SK-N-SH treated with all-trans-retinoic acid at 6 μM for 48 hours (cell line): ENCODE results near the gene HPSE.

Experiments used
- ATAC-seq: fragments of 200-7000 bp; cut with Tn5 transposase; 3 replicates; pipeline ENCODE4 v1.9.1; 2020; ENCODE audit warnings: mild to moderate bottlenecking, moderate library complexity
- ARNTL ChIP-seq: fragments of 450-650 bp; formaldehyde crosslinking; IDR thresholded peaks from 2 replicates; pipeline ENCODE4 v1.5.0; 2020; ENCODE audit warnings: low read depth, mild to moderate bottlenecking, moderate library complexity, borderline replicate concordance
- BACH2 ChIP-seq: fragments of 250-450 bp; sonication (Bioruptor Pico); IDR thresholded peaks from 2 replicates; pipeline ENCODE4 v1.9.0; 2021; ENCODE audit warnings: mild to moderate bottlenecking, borderline replicate concordance
- CREB5 ChIP-seq: fragments of 250-450 bp; sonication (Bioruptor Pico); IDR thresholded peaks from 2 replicates; pipeline ENCODE4 v1.5.1; 2020; ENCODE audit warnings: low read depth, mild to moderate bottlenecking, moderate library complexity
- CSDC2 ChIP-seq: fragments of 250-450 bp; sonication (Bioruptor Pico); IDR thresholded peaks from 2 replicates; pipeline ENCODE4 v1.5.0; 2020; ENCODE audit warnings: mild to moderate bottlenecking, moderate library complexity
- CSRNP3 ChIP-seq: fragments of 250-450 bp; sonication (Bioruptor Pico); IDR thresholded peaks from 2 replicates; pipeline ENCODE4 v1.5.1; 2021; ENCODE audit warnings: mild to moderate bottlenecking, moderate library complexity
- ESRRG ChIP-seq: fragments of 250-450 bp; sonication (Bioruptor Pico); IDR thresholded peaks from 2 replicates; pipeline ENCODE4 v1.6.1; 2021; ENCODE audit warnings: mild to moderate bottlenecking
- GLIS3 ChIP-seq: fragments of 250-450 bp; sonication (Bioruptor Pico); IDR thresholded peaks from 2 replicates; pipeline ENCODE4 v1.5.0; 2020; ENCODE audit warnings: mild to moderate bottlenecking, moderate library complexity
- ISL1 ChIP-seq: fragments of 250-450 bp; sonication (Bioruptor Pico); IDR thresholded peaks from 2 replicates; pipeline ENCODE4 v2.1.2; 2022; ENCODE audit warnings: mild to moderate bottlenecking, moderate library complexity
- OSR1 ChIP-seq: fragments of 250-450 bp; sonication (Bioruptor Pico); IDR thresholded peaks from 2 replicates; pipeline ENCODE4 v1.8.0; 2022; ENCODE audit warnings: moderate library complexity, mild to moderate bottlenecking, inconsistent platforms
- PPARA ChIP-seq: fragments of 250-450 bp; sonication (Bioruptor Pico); IDR thresholded peaks from 2 replicates; pipeline ENCODE4 v1.5.0; 2020; ENCODE audit warnings: mild to moderate bottlenecking, borderline replicate concordance
- RARB ChIP-seq: fragments of 250-450 bp; sonication (Bioruptor Pico); IDR thresholded peaks from 2 replicates; pipeline ENCODE4 v1.8.0; 2021; ENCODE audit warnings: mild to moderate bottlenecking, moderate library complexity
- TCF4 ChIP-seq: fragments of 250-450 bp; sonication (Bioruptor Pico); IDR thresholded peaks from 2 replicates; pipeline ENCODE4 v1.8.0; 2021; ENCODE audit warnings: mild to moderate bottlenecking, moderate library complexity, borderline replicate concordance
- TOX ChIP-seq: fragments of 250-450 bp; sonication (Bioruptor Pico); IDR thresholded peaks from 2 replicates; pipeline ENCODE4 v1.8.0; 2021; ENCODE audit warnings: mild to moderate bottlenecking, moderate library complexity, borderline replicate concordance
- TSHZ2 ChIP-seq: fragments of 250-450 bp; sonication (Bioruptor Pico); IDR thresholded peaks from 2 replicates; pipeline ENCODE4 v1.5.0; 2020; ENCODE audit warnings: mild to moderate bottlenecking, moderate library complexity
- ZFP3 ChIP-seq: fragments of 250-450 bp; sonication (Bioruptor Pico); IDR thresholded peaks from 2 replicates; pipeline ENCODE4 v1.5.0; 2020; ENCODE audit warnings: mild to moderate bottlenecking, moderate library complexity

Gene HPSE

GRCh38 chr4:83250687-83251446 is 83.8 kb downstream of the HPSE start:
- TF ChIP-seq OSR1 (no peak), ESRRG (no peak), TCF4 (CRISPR knock-in tag) (no peak), PPARA (CRISPR knock-in tag) (no peak)
- ATAC-seq: no peak

- TF ChIP-seq GLIS3: no peak
- no peak for TF ChIP-seq CSDC2 (CRISPR knock-in tag)
- TF ChIP-seq PPARA (CRISPR knock-in tag): no peak
- TF ChIP-seq CREB5 (CRISPR knock-in tag): no peak
- TF ChIP-seq ARNTL: no peak
- TF ChIP-seq TSHZ2: no peak
- TF ChIP-seq ZFP3: no peak
- TF ChIP-seq ISL1 (CRISPR knock-in tag): no peak
- no peak for TF ChIP-seq CSRNP3 (CRISPR knock-in tag)
- TF ChIP-seq, all 23 proteins: peak for 0
- ATAC-seq: no peak
These were observed 86.2 kb downstream of the HPSE start for GRCh38 chr4:83248486-83248885.

GRCh38 chr4:83247415-83248357 is 87.0 kb downstream of the HPSE start:
- TF ChIP-seq ISL1 (CRISPR knock-in tag) (no peak), BACH2 (no peak), CSDC2 (CRISPR knock-in tag) (no peak), RARB (CRISPR knock-in tag) (no peak), TSHZ2 (no peak), TOX (CRISPR knock-in tag) (no peak), ESRRG (no peak), CREB5 (CRISPR knock-in tag) (no peak), ARNTL (no peak)
- ATAC-seq: no peak; the same call in 2 of the 3 replicates
